HEK293 (cell line): ENCODE results near the gene APOA5.

Source experiments
- CTCF ChIA-PET: fragments of 350-600 bp; formaldehyde crosslinking; extraction: SDS; loops from one replicate; lab custom pipeline; 2021; ENCODE audit warnings: antibody characterized with exemption; lab: Yijun Ruan, JAX
- POLR2A ChIA-PET: fragments of 300-600 bp; formaldehyde crosslinking; extraction: SDS; loops from one replicate; lab custom pipeline; 2020; ENCODE audit warnings: antibody characterized with exemption, inconsistent platforms; lab: Yijun Ruan, JAX
- H3K27ac ChIP-seq: fragments of 200-500 bp; sonication (Bioruptor generic); 2 replicates; pipeline ENCODE4 v1.5.1; 2014; ENCODE audit warnings: low read depth, low read length, control low read depth, inconsistent platforms; ENCODE audit errors: extremely low read depth
- H3K36me3 ChIP-seq, 2 experiments: fragments of 200-500 bp in 1 of 2; sonication (Bioruptor generic) in 1 of 2; 1 replicate in 1 of 2; 2 replicates in 1 of 2; pipeline ENCODE4 v1.5.1; 2014 to 2017; ENCODE audit warnings: inconsistent platforms in 2 of 2, low read length in 2 of 2; ENCODE audit not compliant: control insufficient read depth in 2 of 2, insufficient read depth in 1 of 2
- H3K4me1 ChIP-seq: fragments of 200-500 bp; sonication (Bioruptor generic); 2 replicates; pipeline ENCODE4 v1.5.1; 2014; ENCODE audit warnings: mild to moderate bottlenecking, low read length, inconsistent platforms; ENCODE audit not compliant: control insufficient read depth, insufficient read depth
- H3K4me3 ChIP-seq: 2 replicates; pipeline ENCODE4 v1.5.1; 2011; ENCODE audit warnings: low read depth, mild to moderate bottlenecking, control low read depth, low read length, moderate library complexity
- H3K9me3 ChIP-seq: fragments of 200-500 bp; sonication (Bioruptor generic); 2 replicates; pipeline ENCODE4 v1.5.1; 2014; ENCODE audit warnings: low read depth, low read length, inconsistent platforms; ENCODE audit not compliant: control insufficient read depth, insufficient read depth
- BCL11A ChIP-seq: fragments of 450-650 bp; formaldehyde crosslinking; IDR thresholded peaks from 2 replicates; pipeline ENCODE4 v1.5.1; 2016; ENCODE audit warnings: low read depth, missing biosample characterization, missing genetic modification characterization
- HOXD13 ChIP-seq: sonication (generic); formaldehyde crosslinking; IDR thresholded peaks from 2 replicates; pipeline ENCODE4 v1.8.0; 2022; ENCODE audit warnings: missing genetic modification reagents, borderline replicate concordance
- KLF8 ChIP-seq: fragments of 450-650 bp; formaldehyde crosslinking; IDR thresholded peaks from 2 replicates; pipeline ENCODE4 v1.5.1; 2016; ENCODE audit warnings: missing biosample characterization, missing genetic modification characterization
- PBX3 ChIP-seq: sonication (generic); formaldehyde crosslinking; IDR thresholded peaks from 2 replicates; pipeline ENCODE4 v1.8.1; 2022; ENCODE audit warnings: mild to moderate bottlenecking, moderate library complexity, missing genetic modification reagents
- PRDM2 ChIP-seq: fragments of 450-650 bp; formaldehyde crosslinking; IDR thresholded peaks from 2 replicates; pipeline ENCODE4 v1.5.1; 2016; ENCODE audit warnings: missing biosample characterization, missing genetic modification characterization, borderline replicate concordance
- REPIN1 ChIP-seq: fragments of 450-650 bp; formaldehyde crosslinking; IDR thresholded peaks from 2 replicates; pipeline ENCODE4 v1.5.1; 2017; ENCODE audit warnings: missing biosample characterization, missing genetic modification characterization, low read depth
- SCRT1 ChIP-seq: fragments of 450-650 bp; formaldehyde crosslinking; IDR thresholded peaks from 2 replicates; pipeline ENCODE4 v1.5.1; 2016; ENCODE audit warnings: missing biosample characterization, missing genetic modification characterization, borderline replicate concordance
- ZBTB10 ChIP-seq: fragments of 450-650 bp; formaldehyde crosslinking; IDR thresholded peaks from 2 replicates; pipeline ENCODE4 v1.5.1; 2016; ENCODE audit warnings: missing biosample characterization, missing genetic modification characterization
- ZBTB21 ChIP-seq: fragments of 450-650 bp; formaldehyde crosslinking; IDR thresholded peaks from 2 replicates; pipeline ENCODE4 v1.5.1; 2017; ENCODE audit warnings: missing biosample characterization, missing genetic modification characterization
- ZBTB8A ChIP-seq: fragments of 450-650 bp; formaldehyde crosslinking; IDR thresholded peaks from 2 replicates; pipeline ENCODE4 v1.5.1; 2016; ENCODE audit warnings: missing biosample characterization, missing genetic modification characterization
- ZFP3 ChIP-seq: fragments of 450-650 bp; formaldehyde crosslinking; IDR thresholded peaks from 2 replicates; pipeline ENCODE4 v1.5.1; 2016; ENCODE audit warnings: low read depth, missing biosample characterization, missing genetic modification characterization
- ZNF239 ChIP-seq: fragments of 450-650 bp; formaldehyde crosslinking; IDR thresholded peaks from 2 replicates; pipeline ENCODE4 v1.5.1; 2016; ENCODE audit warnings: missing biosample characterization, missing genetic modification characterization
- ZNF292 ChIP-seq: fragments of 450-650 bp; formaldehyde crosslinking; IDR thresholded peaks from 2 replicates; pipeline ENCODE4 v1.5.1; 2016; ENCODE audit warnings: low read depth, missing biosample characterization, missing genetic modification characterization, borderline replicate concordance
- ZNF335 ChIP-seq: fragments of 450-650 bp; formaldehyde crosslinking; conservative IDR thresholded peaks from 2 replicates; pipeline ENCODE4 v1.5.1; 2016; ENCODE audit warnings: missing biosample characterization, missing genetic modification characterization
- ZNF391 ChIP-seq: fragments of 450-650 bp; formaldehyde crosslinking; IDR thresholded peaks from 2 replicates; pipeline ENCODE4 v1.5.1; 2016; ENCODE audit warnings: low read depth, missing biosample characterization, missing genetic modification characterization, borderline replicate concordance
- ZNF473 ChIP-seq: fragments of 450-650 bp; formaldehyde crosslinking; IDR thresholded peaks from 2 replicates; pipeline ENCODE4 v1.5.1; 2017; ENCODE audit warnings: missing biosample characterization, missing genetic modification characterization
- ZNF521 ChIP-seq: fragments of 450-650 bp; formaldehyde crosslinking; IDR thresholded peaks from 2 replicates; pipeline ENCODE4 v1.5.1; 2017; ENCODE audit warnings: missing biosample characterization, mild to moderate bottlenecking, missing genetic modification characterization
- ZNF549 ChIP-seq: fragments of 450-650 bp; IDR thresholded peaks from 2 replicates; pipeline ENCODE4 v1.5.1; 2018; ENCODE audit warnings: missing biosample characterization, missing genetic modification characterization, mild to moderate bottlenecking, inconsistent platforms, moderate library complexity
- ZNF561 ChIP-seq: fragments of 450-650 bp; IDR thresholded peaks from 2 replicates; pipeline ENCODE4 v1.5.1; 2018; ENCODE audit warnings: missing biosample characterization, missing genetic modification characterization, borderline replicate concordance
- ZNF776 ChIP-seq: fragments of 450-650 bp; formaldehyde crosslinking; IDR thresholded peaks from 2 replicates; pipeline ENCODE4 v1.5.0; 2017; ENCODE audit warnings: missing biosample characterization, missing genetic modification characterization, borderline replicate concordance
- ZSCAN18 ChIP-seq: fragments of 450-650 bp; formaldehyde crosslinking; IDR thresholded peaks from 2 replicates; pipeline ENCODE4 v1.5.1; 2016; ENCODE audit warnings: missing biosample characterization, missing genetic modification characterization
- TF ChIP-seq, protein P1 (sequence below): fragments of 450-650 bp; formaldehyde crosslinking; IDR thresholded peaks from 2 replicates; pipeline ENCODE4 v1.5.1; 2016; ENCODE audit warnings: missing biosample characterization, missing genetic modification characterization

The APOA5 gene

GRCh38 chr11:116833816-116834534, 42.3 kb upstream of the APOA5 start:
- no peaks in the 10 kb centered on the region for H3K36me3 ChIP-seq
- no peak for TF ChIP-seq ZFP3 (tag by site-specific recombination)
- no peak for TF ChIP-seq ZNF239 (tag by site-specific recombination)
- no peak for TF ChIP-seq ZBTB8A
- no peak for TF ChIP-seq ZBTB10 (tag by site-specific recombination)
- TF ChIP-seq PBX3 (CRISPR knock-in tag): no peak
- no peak for TF ChIP-seq ZNF473 (tag by site-specific recombination)
- TF ChIP-seq HOXD13: no peak
- TF ChIP-seq REPIN1 (tag by site-specific recombination): no peak
- TF ChIP-seq ZNF521 (tag by site-specific recombination): no peak
- TF ChIP-seq KLF8 (tag by site-specific recombination): no peak
- no peak for TF ChIP-seq ZNF335 (tag by site-specific recombination)
- no peak for TF ChIP-seq ZBTB21 (tag by site-specific recombination)
- no peak for TF ChIP-seq BCL11A
- TF ChIP-seq, protein P1, sequence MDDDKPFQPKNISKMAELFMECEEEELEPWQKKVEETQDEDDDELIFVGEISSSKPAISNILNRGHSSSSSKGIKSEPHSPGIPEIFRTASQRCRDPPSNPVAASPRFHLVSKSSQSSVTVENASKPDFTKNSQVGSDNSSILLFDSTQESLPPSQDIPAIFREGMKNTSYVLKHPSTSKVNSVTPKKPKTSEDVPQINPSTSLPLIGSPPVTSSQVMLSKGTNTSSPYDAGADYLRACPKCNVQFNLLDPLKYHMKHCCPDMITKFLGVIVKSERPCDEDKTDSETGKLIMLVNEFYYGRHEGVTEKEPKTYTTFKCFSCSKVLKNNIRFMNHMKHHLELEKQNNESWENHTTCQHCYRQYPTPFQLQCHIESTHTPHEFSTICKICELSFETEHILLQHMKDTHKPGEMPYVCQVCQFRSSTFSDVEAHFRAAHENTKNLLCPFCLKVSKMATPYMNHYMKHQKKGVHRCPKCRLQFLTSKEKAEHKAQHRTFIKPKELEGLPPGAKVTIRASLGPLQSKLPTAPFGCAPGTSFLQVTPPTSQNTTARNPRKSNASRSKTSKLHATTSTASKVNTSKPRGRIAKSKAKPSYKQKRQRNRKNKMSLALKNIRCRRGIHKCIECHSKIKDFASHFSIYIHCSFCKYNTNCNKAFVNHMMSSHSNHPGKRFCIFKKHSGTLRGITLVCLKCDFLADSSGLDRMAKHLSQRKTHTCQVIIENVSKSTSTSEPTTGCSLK (tag by site-specific recombination): no peak
- TF ChIP-seq ZNF549: no peak
- no peak for TF ChIP-seq ZSCAN18 (tag by site-specific recombination)
- ChIA-PET POLR2A (no interaction called here), CTCF (interaction anchor here (0.6 to 3.0 kb wide), 5 partner anchors 43 to 904 kb away, joined by 3 to 15 read pairs (median 5); partner anchors contain the start of gene APOA5)
- no peak overlapping the region for H3K27ac ChIP-seq
- no peaks in the 10 kb centered on the region for H3K9me3 ChIP-seq
- no peak overlapping the region for H3K4me3 ChIP-seq
- H3K4me1 ChIP-seq: no peaks in the 10 kb centered on the region

GRCh38 chr11:116833491-116833815, 41.8 kb upstream of the APOA5 start:
- Histone ChIP-seq H3K9me3 (no peaks in the 10 kb centered on the region), H3K36me3 (no peaks in the 10 kb centered on the region), H3K4me1 (no peaks in the 10 kb centered on the region), H3K4me3 (no peak overlapping the region), H3K27ac (no peak overlapping the region)
- ChIA-PET POLR2A (no interaction called here), CTCF (interaction anchor here (1.1 to 2.2 kb wide), 2 partner anchors 43 to 87 kb away, joined by 3 to 14 read pairs; partner anchors contain the start of gene APOA5)
- TF ChIP-seq ZNF776 (tag by site-specific recombination): no peak
- no peak for TF ChIP-seq ZNF391
- no peak for TF ChIP-seq ZNF561
- no peak for TF ChIP-seq ZNF292 (tag by site-specific recombination)
- no peak for TF ChIP-seq SCRT1 (tag by site-specific recombination)
- no peak for TF ChIP-seq PRDM2 (tag by site-specific recombination)
